ENCODE measurements around the gene ATP2A3.

DNA sequence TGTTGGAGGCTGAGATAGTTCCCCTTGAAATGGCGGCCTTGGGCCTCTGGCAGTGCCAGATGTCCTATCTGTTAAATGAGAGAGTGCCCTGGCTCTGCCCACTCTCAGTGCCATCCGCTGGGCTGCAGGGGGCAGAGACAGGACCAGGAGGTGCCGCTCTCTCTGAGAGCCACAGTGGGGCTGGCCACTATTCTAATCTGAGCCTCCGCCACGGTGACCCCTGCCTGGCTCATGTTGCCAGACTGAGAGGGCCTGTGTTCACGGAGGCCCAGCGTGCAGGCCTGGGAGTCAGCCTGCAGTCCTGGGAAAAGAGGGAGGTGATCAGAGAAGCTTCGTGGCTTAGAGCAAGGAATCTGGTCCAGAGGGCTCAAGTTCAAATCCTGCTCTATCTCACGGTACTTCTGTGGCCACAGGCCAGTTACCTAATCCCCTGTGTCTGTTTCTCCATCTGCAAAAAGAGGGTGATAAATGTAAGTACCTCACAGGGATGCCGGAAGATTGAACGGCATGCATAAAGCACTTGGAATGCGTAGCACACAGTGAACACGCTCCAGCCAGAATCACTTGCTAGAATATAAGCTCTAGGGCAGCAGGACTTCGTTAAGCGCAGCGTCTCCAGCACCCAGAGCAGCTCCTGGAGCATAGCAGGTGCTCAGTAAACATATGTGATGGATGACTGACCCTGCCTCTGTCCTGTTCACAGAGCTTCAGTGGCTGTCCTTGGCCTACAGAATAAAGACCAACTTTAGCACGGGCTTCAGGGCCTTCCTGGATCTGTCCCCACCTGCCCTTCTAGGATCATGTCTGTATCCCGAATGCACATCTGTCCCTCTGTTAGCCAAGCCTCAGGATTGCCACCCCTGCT is 6.3 kb downstream of the ATP2A3 start:
- TF ChIP-seq, protein P1, sequence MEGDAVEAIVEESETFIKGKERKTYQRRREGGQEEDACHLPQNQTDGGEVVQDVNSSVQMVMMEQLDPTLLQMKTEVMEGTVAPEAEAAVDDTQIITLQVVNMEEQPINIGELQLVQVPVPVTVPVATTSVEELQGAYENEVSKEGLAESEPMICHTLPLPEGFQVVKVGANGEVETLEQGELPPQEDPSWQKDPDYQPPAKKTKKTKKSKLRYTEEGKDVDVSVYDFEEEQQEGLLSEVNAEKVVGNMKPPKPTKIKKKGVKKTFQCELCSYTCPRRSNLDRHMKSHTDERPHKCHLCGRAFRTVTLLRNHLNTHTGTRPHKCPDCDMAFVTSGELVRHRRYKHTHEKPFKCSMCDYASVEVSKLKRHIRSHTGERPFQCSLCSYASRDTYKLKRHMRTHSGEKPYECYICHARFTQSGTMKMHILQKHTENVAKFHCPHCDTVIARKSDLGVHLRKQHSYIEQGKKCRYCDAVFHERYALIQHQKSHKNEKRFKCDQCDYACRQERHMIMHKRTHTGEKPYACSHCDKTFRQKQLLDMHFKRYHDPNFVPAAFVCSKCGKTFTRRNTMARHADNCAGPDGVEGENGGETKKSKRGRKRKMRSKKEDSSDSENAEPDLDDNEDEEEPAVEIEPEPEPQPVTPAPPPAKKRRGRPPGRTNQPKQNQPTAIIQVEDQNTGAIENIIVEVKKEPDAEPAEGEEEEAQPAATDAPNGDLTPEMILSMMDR (IDR thresholded peaks at IDR 0.05) = no peak
- no peak for TF ChIP-seq POLR2A (IDR thresholded peaks at IDR 0.05)

Measured in adrenal gland (tissue), 5 donors.